NB4 (cell line): ENCODE data around the gene RYR2.

Source experiments
- DNase-seq: peaks from one replicate; pipeline ENCODE4 v3.0.0; 2010; ENCODE audit warnings: low read depth
- H3K4me3 ChIP-seq: one replicate; pipeline ENCODE4 v1.5.1; 2011; ENCODE audit warnings: mild to moderate bottlenecking, low read depth, low read length, moderate library complexity
- MYC ChIP-seq: IDR thresholded peaks from 2 replicates; pipeline ENCODE4 v1.6.1; 2011; ENCODE audit warnings: low read depth, low read length
- POLR2A ChIP-seq: IDR thresholded peaks from 2 replicates; pipeline ENCODE4 v1.6.1; 2011; ENCODE audit warnings: mild to moderate bottlenecking; ENCODE audit not compliant: insufficient read length; ENCODE audit errors: extremely low read depth
- TF ChIP-seq, protein P1 (sequence below): IDR thresholded peaks from one replicate; pipeline ENCODE4 v1.5.1; 2012; ENCODE audit warnings: low read depth, low read length
- TF ChIP-seq, protein P2 (sequence below): IDR thresholded peaks from 2 replicates; pipeline ENCODE4 v1.6.1; 2011; ENCODE audit warnings: low read depth, low read length

Gene RYR2

DNA sequence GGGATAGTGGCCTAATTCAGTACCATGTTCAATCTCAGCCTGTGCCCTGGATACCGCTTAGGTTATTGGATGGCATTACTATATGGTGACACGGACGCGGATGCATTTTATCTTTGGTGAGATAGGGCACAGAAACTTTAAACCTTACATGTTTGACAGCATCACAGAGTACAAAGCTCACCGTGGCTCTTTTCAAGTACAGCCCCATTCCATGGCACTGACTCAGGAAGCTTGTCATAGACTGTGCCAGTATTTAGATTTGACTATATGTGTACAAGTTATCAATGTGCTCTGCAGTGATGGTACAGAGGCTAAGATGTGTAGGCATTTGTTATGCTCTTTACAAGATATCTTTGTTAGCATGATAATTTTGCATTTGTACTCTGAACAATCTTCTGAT, 169.0 kb downstream of the RYR2 start:
- DNase-seq, result no peak
- TF ChIP-seq POLR2A, result no peak
- TF ChIP-seq, protein P1, sequence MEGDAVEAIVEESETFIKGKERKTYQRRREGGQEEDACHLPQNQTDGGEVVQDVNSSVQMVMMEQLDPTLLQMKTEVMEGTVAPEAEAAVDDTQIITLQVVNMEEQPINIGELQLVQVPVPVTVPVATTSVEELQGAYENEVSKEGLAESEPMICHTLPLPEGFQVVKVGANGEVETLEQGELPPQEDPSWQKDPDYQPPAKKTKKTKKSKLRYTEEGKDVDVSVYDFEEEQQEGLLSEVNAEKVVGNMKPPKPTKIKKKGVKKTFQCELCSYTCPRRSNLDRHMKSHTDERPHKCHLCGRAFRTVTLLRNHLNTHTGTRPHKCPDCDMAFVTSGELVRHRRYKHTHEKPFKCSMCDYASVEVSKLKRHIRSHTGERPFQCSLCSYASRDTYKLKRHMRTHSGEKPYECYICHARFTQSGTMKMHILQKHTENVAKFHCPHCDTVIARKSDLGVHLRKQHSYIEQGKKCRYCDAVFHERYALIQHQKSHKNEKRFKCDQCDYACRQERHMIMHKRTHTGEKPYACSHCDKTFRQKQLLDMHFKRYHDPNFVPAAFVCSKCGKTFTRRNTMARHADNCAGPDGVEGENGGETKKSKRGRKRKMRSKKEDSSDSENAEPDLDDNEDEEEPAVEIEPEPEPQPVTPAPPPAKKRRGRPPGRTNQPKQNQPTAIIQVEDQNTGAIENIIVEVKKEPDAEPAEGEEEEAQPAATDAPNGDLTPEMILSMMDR, result no peak
- TF ChIP-seq, protein P2, sequence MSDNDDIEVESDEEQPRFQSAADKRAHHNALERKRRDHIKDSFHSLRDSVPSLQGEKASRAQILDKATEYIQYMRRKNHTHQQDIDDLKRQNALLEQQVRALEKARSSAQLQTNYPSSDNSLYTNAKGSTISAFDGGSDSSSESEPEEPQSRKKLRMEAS, result no peak
- no peak for TF ChIP-seq MYC

DNA sequence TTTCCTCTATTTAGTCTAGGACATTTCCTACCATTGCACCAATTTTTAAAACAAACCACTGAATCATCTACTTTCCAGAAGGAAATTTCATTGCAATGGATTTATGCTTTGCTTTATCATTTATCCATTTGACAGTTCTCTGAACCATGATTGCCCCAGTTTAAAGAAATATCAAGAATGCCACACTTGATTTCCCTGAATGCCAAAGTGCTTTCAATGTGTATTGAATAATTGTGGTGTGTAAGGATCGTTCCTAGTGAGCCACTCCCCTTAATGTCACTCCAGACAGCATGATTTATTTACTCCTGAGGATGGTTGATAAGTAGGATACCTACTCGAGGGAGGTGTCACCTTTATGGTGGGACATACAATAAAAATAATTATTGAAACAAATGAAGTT, 169.6 kb downstream of the RYR2 start:
- no peak overlapping the region for H3K4me3 ChIP-seq
- TF ChIP-seq, protein P2, result no peak
- TF ChIP-seq MYC, result no peak
- TF ChIP-seq POLR2A, result no peak
- TF ChIP-seq, protein P1, result no peak
- DNase-seq, result no peak

More for the DNA sequence above, 169.0 kb downstream of the RYR2 start:
- H3K4me3 ChIP-seq, result no peak overlapping the region

DNA sequence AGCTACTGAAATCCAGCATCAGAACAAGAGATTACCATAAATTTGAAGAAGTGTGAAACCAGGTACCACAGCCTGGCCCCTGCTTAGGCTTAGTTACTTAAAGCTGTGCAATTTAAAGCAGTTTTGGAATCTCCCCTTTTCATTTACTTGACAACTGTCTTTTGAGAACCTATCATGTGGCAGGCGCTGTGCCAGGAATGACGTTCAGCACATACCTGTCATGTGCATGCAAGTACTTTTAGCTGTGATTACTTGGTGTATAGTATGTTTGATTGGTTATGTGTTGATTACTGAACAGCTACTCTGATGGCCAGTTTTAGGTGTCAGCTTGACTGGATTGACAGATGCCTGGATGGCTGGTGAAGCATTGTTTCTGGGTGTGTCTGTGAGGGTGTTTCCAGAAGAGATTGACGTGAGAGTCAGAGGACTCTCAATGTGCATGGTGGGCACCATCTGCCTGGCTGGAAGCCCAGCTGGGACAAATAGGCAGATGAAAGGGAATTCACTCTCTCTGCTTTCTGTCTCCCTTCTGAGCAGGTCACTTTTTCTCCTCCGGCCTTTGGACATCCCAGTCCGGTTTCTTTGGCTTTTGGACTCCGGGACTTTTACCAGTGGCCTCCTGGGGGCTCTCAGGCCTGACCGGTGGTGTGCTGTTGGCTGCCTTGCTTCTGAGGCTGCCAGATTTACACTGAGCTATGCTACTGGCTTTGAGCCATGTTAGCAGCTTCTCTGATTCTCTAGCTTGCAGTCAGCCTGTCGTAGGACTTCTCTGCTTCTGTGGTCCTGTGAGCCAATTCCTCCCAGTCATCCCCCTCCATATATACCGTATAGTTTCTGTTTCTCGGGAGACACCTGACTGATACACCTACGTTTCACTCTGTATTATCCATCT, 178.0 kb downstream of the RYR2 start:
- DNase-seq, result no peak
- TF ChIP-seq, protein P2, result no peak
- TF ChIP-seq MYC (no peak), POLR2A (no peak)
- TF ChIP-seq, protein P1, result no peak

DNA sequence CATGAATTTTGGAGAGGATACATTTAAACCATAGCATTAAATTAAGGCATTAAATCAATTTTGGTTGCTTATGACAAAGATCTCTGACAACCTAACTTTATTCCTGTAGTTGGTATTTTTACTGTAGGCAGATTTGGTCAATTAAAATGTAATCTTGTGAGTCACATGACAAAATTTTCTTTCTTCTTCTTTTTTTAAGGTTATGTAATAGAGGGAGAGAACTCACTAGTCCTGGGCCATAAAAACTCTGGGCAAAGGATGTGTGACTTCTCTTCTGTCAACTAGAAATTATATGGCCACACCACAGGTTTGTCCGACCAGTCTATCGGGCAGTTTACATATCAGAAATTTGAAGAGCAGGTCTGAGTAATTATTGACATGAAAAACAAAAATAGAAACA, 181.4 kb downstream of the RYR2 start:
- no peak for DNase-seq
- TF ChIP-seq, protein P2, result no peak
- TF ChIP-seq, protein P1, result no peak
- TF ChIP-seq POLR2A, result no peak
- TF ChIP-seq MYC, result no peak
- no peak overlapping the region for H3K4me3 ChIP-seq

More for the DNA sequence above, 178.0 kb downstream of the RYR2 start:
- no peak overlapping the region for H3K4me3 ChIP-seq

DNA sequence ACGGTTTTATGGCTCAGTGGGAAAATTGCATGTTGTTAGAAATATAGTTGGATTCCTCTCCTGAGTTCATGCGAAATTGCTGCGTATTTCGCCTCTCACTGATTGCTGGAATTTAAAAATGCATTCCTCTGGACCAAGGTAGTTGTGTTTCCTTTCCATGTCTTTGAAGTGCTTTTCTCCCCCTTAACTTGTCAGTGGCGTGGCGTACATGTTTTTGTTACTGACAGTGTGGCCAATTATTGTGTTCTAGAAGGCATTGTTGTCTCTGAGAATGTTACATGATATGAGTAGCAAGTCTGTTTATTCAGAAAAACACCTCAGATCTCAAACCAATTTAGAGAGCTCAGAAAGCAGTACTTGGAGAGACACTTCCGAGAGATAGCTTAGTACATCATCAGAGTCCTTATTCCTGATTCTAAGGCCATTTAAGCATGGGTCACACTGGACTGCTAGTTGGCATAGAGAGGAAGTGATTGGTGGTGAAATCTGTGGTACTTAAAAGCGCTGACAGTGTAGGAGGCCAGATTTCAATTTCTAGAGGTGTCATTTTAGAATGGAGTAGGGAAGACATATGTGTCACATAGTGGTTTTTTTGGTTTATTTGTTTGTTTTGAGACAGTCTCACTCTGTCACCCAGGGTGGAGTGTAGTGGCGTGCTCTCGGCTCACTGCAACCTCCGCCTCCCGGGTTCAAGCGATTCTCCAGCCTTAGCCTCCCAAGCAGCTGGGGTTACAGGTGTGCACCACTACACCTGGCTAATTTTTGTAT, 184.4 kb downstream of the RYR2 start:
- TF ChIP-seq POLR2A (no peak), MYC (no peak)
- TF ChIP-seq, protein P2, result no peak
- TF ChIP-seq, protein P1, result no peak
- no peak for DNase-seq
- no peak overlapping the region for H3K4me3 ChIP-seq
